HG02610 (cell line): ENCODE results near the gene MRTFA.

Experiments
- ATAC-seq: cut with Tn5 transposase; IDR thresholded peaks from one replicate; pipeline ENCODE4 v1.9.1; 2021; ENCODE audit warnings: mild to moderate bottlenecking, moderate library complexity; ENCODE audit not compliant: unreplicated experiment

The MRTFA gene

GRCh38 chr22:40415531-40416266 is 220.8 kb downstream of the MRTFA start:
- no peak for ATAC-seq

- ATAC-seq = no peak
Observed at GRCh38 chr22:40414838-40415505, 221.5 kb downstream of the MRTFA start.

- ATAC-seq = no peak
Observed at GRCh38 chr22:40414311-40414710, 222.2 kb downstream of the MRTFA start.

GRCh38 chr22:40413873-40414272 is 222.6 kb downstream of the MRTFA start:
- ATAC-seq = no peak

- peak; percentile 68 for ATAC-seq
Observed at GRCh38 chr22:40412441-40412840, 224.1 kb downstream of the MRTFA start.

- ATAC-seq = no peak
Observed at GRCh38 chr22:40411506-40411861, 225.0 kb downstream of the MRTFA start.

GRCh38 chr22:40410731-40411505 is 225.6 kb downstream of the MRTFA start:
- no peak for ATAC-seq

- ATAC-seq = no peak
Observed at GRCh38 chr22:40410272-40410671, 226.2 kb downstream of the MRTFA start.

GRCh38 chr22:40409613-40410113 is 226.9 kb downstream of the MRTFA start:
- ATAC-seq = no peak

- ATAC-seq = no peak
Observed at GRCh38 chr22:40408718-40409612, 227.6 kb downstream of the MRTFA start.

- ATAC-seq = no peak
Observed at GRCh38 chr22:40407831-40408717, 228.4 kb downstream of the MRTFA start.

GRCh38 chr22:40407021-40407761 is 229.3 kb downstream of the MRTFA start:
- ATAC-seq = no peak

GRCh38 chr22:40406063-40406890 is 230.2 kb downstream of the MRTFA start:
- no peak for ATAC-seq

- ATAC-seq = no peak
Observed at GRCh38 chr22:40405178-40406062, 231.1 kb downstream of the MRTFA start.

- ATAC-seq = no peak
Observed at GRCh38 chr22:40404251-40405177, 232.0 kb downstream of the MRTFA start.

GRCh38 chr22:40403651-40404050 is 232.9 kb downstream of the MRTFA start:
- ATAC-seq = no peak
